EL (cell line): ENCODE measurements around the gene MEF2B.
"Not testable (repeated sequence)": the region's sequence is repeated elsewhere in the genome, so short reads cannot be mapped to it uniquely, and the experiment has no call there.

ENCODE experiments used
- DNase-seq: peaks from one replicate; pipeline ENCODE4 v3.0.0-alpha.2; 2016

Gene MEF2B

DNA sequence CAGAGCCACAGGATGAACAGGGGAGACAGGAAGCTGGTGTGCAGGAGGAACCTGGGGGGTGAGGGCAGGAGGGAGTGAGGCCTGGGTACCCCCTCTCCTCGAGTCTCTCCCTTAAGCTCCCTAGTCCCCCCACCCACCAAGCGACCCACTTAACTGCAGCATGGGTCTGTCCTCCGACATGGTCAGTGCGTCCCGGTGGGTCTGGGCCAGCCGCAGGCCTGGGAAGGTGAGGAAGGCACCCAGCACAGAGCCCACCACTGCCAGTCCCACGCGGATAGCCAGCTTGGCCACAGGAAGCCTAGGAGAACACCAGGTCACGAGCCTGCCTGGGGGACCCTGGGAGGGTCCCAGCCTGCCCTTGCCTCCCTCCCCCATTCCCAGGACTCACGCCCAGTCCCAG is 48.7 kb downstream of the MEF2B start:
- no peak for DNase-seq

DNA sequence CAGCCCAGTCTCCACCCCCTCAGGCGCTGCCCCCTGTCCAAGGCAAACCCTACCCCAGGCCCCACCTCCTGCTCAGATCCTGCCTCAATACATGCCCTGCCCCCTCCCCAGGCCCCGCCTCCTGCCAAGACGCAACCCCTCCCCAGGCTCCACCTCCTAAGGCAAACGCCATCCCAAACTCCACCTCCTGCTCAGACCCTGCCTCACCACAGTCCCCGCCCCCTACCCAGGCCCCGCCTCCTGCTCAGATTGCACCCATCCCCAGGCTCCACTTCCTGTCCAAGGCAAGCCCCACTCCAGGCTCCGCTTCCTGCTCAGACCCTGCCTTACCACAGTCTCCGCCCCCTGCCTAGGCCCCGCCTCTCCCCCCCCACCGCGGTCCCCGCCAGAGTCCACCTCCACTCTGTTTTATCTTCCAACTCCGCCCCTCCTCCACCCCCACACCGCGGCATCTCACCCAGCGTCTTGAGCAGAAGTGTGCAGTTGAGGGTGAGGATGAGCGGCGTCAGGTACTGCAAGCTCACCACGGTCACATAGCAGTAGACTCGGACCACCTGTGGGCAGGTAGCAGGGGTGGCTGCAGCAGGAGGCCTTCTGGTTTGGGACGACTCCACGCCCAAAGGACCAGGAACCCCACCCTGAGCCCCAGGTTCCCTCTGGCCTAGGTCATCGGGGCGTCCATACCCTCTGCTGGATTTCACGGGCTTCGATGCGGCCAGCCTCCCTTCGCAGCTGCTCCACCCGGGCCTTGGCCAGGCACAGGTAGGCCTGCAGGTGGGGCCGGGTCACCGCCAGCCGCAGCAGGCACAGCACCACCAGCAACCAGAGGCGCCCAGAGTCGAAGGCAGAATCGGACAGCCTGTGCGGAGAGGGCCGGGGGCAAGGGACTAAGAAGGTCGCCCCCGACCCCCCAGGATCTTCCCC is 49.5 kb downstream of the MEF2B start:
- peak; percentile 80 for DNase-seq

- no peak for DNase-seq
Observed at GRCh38 chr19:19119325-19120237, 50.5 kb downstream of the MEF2B start.

DNA sequence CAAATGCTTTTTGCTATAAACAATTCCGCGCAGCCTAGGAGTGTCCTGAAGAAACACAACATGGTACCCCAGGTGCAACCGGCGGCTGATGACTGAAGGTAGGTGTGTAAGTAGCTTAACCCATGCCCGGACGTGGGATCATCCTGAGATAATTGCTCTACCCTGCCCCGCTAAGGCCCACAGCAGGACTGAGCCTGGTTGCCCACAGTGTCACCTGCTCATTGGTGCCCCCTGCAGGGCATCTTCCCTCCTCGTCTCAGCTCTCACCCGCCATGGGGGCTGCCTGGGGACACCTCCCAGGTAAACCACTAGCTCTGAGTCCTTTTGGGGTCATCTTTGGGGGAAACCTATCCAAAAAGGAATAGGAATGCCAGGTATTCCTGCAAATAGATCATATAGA is 54.1 kb downstream of the MEF2B start:
- peak; percentile 17 for DNase-seq

DNA sequence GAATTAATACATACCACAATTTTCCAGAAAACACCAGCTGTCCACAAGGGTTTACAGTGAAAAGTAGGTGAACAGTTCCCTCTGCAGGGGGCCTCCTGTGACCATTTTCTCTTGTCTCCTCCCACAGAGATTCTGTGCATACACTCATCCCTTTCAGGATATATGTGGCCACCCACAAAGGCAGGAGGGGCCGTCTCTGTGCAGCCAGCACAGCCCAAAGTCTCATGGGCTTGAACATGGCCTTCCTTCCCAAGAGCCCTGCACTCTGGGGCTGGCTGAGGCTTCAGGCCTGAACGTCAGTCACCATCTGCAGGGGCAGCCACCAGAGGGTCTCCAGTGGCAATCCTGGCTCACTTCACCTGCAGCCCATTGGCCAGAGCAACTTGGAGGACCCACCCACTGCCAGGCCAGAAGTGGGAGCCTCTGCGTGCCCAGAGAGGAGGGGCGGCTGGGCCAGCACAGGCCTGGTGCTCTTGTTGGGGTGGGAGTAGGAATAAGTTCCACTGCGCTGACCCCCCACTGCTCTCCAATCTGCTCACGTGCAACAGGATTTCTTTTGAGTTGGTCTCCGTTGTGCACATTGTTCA is 56.9 kb downstream of the MEF2B start:
- DNase-seq = peak; percentile 51

DNA sequence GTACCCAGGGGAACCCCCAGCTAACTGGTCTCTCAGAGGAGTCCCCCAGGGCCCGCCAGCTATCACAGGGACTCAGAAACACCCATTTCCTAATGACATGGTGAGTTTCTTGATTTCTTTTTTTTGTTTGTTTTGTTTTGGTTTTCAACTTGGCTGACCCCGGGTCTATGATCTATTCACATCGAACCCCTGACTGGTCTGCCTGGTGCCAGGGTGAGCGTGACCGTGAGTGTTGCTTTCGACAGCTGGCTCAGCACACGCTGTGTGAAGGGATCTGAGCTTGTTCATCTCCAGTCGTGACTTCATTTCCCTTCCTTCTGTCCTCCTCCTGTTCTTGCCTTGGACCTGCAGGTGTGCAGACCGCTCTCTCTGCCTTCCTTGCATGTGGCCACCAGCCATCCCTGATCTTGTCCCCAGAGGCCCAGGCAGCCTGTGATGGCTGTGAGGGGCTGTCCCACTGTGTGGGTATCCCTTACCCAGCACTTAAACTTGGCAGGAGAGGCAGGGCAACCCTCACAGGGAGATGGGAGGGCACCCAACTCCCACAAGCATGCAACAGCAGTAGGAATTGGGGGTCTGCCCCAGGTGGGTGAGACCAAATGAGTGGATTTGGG is 58.0 kb downstream of the MEF2B start:
- DNase-seq = no peak

GRCh38 chr19:19111136-19111835 is 58.8 kb downstream of the MEF2B start:
- DNase-seq = no peak

DNA sequence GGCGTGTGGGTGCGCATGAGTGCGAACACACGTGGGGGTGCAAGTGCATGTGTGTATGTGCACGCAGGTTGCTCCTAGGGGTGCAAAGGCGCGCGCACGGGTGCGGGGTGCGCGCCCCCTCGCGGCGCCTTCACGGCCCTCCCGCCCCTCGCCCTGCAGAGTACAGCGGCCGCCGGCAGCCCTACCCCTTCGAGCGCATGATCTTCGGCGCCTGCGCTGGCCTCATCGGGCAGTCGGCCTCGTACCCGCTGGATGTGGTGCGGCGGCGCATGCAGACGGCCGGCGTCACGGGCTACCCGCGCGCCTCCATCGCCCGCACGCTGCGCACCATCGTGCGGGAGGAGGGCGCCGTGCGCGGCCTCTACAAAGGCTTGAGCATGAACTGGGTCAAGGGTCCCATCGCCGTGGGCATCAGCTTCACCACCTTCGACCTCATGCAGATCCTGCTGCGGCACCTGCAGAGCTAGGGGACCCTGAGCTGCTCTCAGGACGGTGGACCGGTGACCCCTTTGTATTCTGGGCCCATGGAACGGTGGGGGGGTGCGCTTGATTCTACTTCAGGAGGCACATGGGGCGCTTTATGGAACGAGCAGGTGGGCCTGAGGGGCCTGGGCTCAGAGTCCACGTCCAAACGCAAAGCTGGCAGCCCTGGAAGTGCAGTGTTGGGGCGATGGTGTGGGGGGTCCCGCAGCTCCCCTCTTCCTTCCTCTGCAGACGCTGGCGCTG is 59.5 kb downstream of the MEF2B start:
- DNase-seq = no peak

DNA sequence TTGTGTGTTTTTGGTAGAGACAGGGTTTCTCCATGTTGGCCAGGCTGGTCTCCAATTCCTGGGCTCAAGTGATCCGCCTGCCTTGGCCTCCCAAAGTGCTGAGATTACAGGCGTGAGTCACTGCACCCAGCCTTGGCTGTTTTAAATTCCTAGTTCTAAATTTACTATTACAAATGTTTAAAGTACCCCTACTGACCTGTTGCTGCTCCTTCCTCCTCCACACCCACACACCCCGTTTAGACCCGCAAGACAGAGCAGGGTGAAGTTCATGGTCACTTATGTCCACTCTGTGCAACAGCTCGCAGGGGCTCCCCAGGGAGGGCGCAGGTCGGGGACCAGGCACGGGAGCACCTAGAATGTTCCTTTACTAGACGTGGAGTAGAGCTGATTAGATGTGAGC is 60.5 kb downstream of the MEF2B start:
- peak; percentile 40 for DNase-seq

DNA sequence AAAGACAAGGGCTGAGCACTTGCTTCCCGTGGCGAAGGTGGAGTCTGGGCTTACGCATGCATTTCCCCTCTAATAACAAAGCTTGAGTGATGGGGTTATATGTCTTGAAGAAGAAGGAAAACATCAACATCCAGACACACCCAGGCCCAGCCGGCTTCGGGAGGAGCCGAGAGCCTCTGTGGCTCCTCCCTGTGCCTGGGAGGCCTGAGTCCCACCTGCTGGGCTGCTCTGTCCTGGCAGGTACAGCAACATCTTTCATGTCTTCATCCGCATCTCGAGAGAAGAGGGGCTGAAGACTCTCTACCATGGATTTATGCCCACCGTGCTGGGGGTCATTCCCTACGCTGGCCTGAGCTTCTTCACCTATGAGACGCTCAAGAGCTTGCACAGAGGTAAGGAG is 62.4 kb downstream of the MEF2B start:
- DNase-seq = no peak

DNA sequence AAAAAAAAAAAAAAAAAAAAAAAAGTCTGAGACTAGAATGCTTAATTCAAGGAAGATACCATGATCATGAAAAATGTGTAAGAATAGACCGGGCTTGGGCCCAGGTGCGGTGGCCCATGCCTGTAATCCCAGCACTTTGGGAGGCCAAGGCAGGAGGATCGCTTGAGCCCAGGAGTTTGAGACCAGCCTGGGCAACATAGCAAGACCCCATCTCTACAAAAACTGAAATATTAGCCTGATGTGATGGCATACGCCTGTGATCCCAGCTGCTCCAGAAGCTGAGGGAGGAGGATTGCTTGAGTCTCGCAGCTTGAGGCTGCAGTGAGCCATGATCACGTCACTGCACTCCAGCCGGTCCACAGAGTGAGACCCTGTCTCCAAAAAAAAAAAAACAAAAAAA is 63.1 kb downstream of the MEF2B start:
- DNase-seq = not testable (repeated sequence)

- peak; percentile 28 for DNase-seq
Observed at GRCh38 chr19:19106056-19106551, 64.0 kb downstream of the MEF2B start.

DNA sequence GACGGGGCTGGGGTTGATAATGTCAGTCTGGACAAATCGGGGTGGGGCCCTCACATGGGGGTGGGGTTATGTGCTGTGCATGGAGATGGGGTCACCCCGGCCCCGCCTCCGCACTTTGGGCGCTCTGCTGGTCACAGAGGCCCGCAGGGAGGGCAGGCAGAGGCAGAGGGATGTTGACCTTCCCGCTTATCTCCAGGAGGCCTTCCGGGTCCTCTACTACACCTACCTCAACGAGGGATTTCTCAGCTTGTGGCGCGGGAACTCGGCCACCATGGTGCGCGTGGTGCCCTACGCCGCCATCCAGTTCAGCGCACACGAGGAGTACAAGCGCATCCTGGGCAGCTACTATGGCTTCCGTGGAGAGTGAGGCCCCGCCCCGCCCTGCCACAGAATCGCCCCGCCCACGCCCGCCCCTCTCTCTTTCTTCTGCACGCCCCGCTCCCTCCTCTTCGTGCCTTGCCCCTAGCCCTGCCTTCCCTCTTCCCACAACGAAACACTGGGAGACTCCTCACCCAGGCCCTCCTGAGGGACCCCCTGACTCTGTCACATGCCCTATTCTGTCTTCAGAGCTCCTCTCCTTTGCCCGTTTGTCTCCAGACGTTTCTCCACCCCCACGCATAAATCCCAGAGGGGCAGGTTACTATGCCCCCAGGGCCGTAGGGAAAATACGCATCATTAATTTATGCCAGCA is 64.6 kb downstream of the MEF2B start:
- peak; percentile 76 for DNase-seq

- no peak for DNase-seq
Observed at GRCh38 chr19:19103167-19103566, 66.9 kb downstream of the MEF2B start.

DNA sequence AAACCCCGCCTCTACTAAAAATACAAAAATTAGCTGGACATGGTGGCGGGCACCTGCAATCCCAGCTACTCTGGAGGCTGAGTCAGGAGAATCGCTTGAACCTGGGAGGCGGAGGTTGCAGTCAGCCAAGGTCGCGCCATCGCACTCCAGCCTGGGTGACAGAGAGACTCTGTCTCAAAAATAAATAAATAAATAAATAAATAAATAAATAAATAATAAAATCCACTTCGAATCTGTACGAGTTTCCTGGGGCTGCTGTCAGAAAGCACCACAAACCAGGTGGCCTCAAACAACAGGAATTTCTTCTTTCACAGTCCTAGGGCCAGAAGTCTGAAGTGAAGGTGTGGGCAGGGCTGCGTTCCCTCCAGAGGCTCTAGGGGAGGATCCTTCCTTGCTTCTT is 67.5 kb downstream of the MEF2B start:
- not testable (repeated sequence) for DNase-seq

- DNase-seq = no peak
Observed at GRCh38 chr19:19101540-19101939, 68.5 kb downstream of the MEF2B start.

DNA sequence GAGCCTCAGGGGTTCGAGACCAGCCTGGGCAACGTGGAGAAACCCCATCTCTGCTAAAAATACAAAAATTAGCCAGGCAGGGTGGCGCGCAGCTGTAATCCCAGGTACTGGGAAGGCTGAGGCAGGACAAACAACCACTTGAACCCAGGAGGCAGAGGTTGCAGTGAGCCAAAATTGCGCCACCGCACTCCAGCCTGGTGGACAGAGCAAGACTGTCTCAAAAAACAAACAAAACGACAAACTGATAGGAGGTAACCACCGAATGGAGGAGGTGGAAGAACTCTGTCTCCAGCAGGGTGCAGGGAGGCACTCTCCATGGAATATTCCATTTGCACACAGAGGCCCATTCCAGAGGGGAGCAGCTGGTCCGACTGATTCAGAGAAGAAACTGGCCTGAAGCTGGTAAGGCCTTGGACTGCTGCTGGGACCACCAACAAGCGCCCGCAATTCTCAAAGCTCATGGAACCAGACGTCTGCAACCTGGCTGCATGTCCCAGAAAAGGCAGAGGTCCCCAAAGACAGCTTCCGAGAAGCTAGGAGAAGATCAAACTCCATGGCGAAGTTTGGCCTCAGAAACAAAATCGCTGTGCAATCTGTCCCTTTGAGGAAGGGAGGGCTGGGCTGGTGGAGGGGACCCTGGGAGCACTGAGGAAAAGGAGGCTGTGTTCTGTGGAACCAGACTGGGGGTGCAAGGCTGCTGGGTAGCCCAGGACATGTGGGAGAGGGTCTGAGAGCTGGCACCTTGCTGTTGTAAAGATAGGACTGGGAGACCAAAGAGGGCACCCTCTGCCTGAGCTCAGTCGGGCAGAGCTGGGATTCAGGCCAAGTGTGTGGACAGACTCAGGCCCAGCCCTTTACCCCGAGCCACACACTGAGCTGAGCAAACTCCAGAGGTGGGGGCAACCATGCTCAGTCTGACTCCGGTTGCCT is 71.1 kb downstream of the MEF2B start:
- no peak for DNase-seq

- no peak for DNase-seq
Observed at GRCh38 chr19:19098084-19098702, 71.9 kb downstream of the MEF2B start.
